Left colon (tissue), 2 donors: ENCODE data around the gene PTPRN. TPM values are rescaled to one million over a fixed set of nuclear protein-coding genes. Genes with fewer than 3 reads are reported as not detected.
A peak's percentile ranks its signal among the peaks of the same experiment; 100 is the strongest.
"Not testable (repeated sequence)": the region's sequence is repeated elsewhere in the genome, so short reads cannot be mapped to it uniquely, and the experiment has no call there.

Source experiments
- ATAC-seq: fragments of 200-7000 bp; cut with Tn5 transposase; one replicate; pipeline ENCODE4 v1.9.1; 2020; ENCODE audit warnings: mild to moderate bottlenecking, moderate library complexity
- DNase-seq, 2 donors: peaks; one replicate each; pipeline ENCODE4 v3.0.0-alpha.2; 2020
- intact Hi-C, 2 donors: fragments of 100-400 bp; cut with DNase I in 1 of 2; cut with micrococcal nuclease in 1 of 2; formaldehyde crosslinking; loops; one replicate each; pipeline versions ENCODE4 v1.11.2 to v1.14.0; 2022; cut with DNase I, micrococcal nuclease
- total RNA-seq, 2 donors: library from RNA; stranded (reverse); fragmentation: NEBNext Ultra II Directional; extraction: Animal tissue kit (Norgen Biotek cat#: 25700); gene quantifications; one replicate each; pipeline ENCODE4 v1.2.1, GENCODE V29; 2021
- donor health status: DM: no; HTN: no; CAD: no.
- donor health status: DM: yes; HTN: yes; CAD: no.

PTPRN gene
- total RNA-seq, 2 donors from 2014 or later = 1.9 to 2.3 TPM

GRCh38 chr2:219277703-219278654 lies 31.2 kb downstream of the PTPRN start:
- DNase-seq (peak; percentile 69 to 85), ATAC-seq (peak; percentile 48)
- intact Hi-C loops = no loop called here

GRCh38 chr2:219274361-219274921 lies 34.8 kb downstream of the PTPRN start:
- intact Hi-C loops = no loop called here
- DNase-seq (no peak), ATAC-seq (no peak)

DNA sequence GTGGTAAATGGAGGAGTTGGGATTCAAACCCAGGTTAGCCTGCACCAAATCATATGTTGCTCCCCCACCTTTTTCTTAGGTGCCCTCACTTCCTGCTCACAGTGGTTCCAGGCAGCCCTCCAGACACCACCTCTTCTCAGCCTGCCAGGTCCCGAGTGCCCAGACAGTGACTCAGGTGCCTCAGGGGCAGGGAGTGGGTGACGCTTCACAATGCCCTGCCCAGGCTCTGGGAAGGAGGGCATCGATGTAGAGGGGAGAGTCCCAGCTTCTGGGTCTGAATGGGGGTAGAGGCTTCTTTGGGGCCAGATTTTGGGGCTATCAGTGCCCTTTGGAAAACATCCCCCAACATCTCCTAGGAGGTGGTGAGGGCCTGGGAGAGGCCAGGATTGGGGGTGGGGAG lies 35.3 kb downstream of the PTPRN start:
- ATAC-seq (no peak), DNase-seq (no peak)
- intact Hi-C loops = no loop called here

- ATAC-seq = no peak
- intact Hi-C loops = no loop called here
- DNase-seq = no peak
These were observed 36.2 kb downstream of the PTPRN start for GRCh38 chr2:219272995-219273394.

GRCh38 chr2:219272356-219272755 lies 36.8 kb downstream of the PTPRN start:
- no peak for ATAC-seq
- no peak for DNase-seq
- intact Hi-C loops = no loop called here

DNA sequence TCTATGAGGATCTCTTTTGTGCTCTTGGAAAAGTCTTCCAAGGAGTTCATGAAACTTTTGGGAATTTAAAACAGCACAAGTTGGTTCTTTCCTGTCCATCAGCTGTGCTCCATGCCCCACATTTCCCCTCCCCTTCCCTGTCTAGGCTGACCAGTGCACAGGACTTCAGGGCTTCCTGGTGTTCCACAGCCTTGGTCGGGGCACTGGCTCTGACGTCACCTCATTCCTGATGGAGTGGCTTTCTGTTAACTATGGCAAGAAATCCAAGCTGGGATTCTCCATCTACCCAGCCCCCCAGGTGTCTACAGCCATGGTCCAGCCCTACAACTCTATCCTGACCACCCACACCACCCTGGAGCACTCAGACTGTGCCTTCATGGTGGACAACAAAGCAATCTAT lies 38.2 kb downstream of the PTPRN start:
- intact Hi-C loops = no loop called here
- no peak for DNase-seq
- no peak for ATAC-seq

- DNase-seq = no peak
- intact Hi-C loops = no loop called here
- no peak for ATAC-seq
These were observed 39.2 kb downstream of the PTPRN start for GRCh38 chr2:219270055-219270372.

DNA sequence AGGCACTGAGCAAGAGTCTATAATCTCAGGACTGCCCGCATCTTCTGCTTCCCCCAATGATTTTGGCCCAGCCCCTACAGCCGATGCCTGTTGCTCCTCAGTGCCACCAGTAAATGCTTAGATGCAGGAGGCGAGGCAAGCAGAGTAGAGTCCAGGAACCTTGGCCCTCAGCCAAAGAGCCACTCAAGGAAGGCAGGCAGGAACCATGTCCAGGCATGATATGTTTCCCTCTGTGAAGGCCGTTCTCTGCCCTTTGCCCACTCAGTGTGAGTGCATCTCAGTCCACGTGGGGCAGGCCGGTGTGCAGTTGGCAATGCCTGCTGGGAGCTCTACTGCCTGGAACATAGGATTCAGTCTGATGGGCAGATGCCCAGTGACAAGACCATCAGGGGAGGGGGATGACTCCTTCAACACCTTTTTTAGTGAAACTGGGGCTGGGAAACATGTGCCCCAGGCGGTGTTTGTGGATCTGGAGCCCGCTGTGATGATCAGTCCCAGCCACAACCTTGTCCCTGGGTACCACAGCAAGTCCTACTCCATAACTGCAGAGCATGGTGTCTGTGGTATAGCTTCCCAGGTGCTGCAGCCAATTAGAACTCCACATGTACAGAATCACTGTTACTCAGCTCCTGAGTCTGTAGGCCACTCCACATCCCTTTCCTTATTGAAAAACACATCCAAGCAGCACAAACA lies 39.7 kb downstream of the PTPRN start:
- intact Hi-C loops = no loop called here
- DNase-seq (peak; percentile 72 to 80), ATAC-seq (peak; percentile 99)

DNA sequence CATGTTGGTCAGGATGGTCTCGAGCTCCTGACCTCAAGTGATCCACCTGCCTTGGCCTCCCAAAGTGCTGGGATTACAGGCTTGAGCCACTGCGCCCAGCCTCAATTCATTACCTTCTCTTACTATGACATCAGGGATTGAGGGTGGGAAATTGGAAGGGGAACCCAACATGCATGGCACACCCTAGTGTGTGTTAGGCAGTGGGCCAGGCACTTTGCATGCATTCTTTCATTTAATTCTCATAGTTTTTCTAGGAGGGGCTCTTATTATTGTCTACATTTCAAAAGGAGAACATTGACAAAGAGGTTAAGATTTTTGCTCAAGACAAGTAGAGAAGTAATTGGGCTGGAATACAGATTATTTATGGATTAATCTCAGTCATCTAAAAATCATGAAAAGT lies 40.9 kb downstream of the PTPRN start:
- ATAC-seq (no peak), DNase-seq (no peak)
- intact Hi-C loops = no loop called here

GRCh38 chr2:219266886-219267285 lies 42.3 kb downstream of the PTPRN start:
- ATAC-seq (no peak), DNase-seq (no peak)
- intact Hi-C loops = no loop called here

GRCh38 chr2:219266232-219266631 lies 43.0 kb downstream of the PTPRN start:
- DNase-seq = no peak
- no peak for ATAC-seq
- intact Hi-C loops = no loop called here

GRCh38 chr2:219261024-219261855 lies 48.0 kb downstream of the PTPRN start:
- intact Hi-C loops = no loop called here
- DNase-seq (no peak), ATAC-seq (no peak)

DNA sequence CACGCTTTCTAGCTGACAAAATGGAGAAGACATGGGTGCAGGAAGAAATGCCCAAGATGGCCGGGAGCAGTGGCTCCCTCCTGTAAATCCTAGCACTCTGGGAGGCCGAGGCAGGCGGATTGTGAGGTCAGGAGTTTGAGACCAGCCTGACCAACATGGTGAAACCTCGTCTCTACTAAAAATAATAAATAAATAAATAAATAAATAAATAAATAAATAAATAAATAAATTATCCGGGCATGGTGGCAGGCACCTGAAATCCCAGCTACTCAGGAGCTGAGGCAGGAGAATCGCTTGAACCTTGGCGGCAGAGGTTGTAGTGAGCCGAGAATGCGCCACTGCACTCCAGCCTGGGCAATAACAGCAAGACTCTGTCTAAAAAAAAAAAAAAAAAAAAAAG lies 50.3 kb downstream of the PTPRN start:
- ATAC-seq, intact Hi-C loops, DNase-seq: not testable (repeated sequence)

DNA sequence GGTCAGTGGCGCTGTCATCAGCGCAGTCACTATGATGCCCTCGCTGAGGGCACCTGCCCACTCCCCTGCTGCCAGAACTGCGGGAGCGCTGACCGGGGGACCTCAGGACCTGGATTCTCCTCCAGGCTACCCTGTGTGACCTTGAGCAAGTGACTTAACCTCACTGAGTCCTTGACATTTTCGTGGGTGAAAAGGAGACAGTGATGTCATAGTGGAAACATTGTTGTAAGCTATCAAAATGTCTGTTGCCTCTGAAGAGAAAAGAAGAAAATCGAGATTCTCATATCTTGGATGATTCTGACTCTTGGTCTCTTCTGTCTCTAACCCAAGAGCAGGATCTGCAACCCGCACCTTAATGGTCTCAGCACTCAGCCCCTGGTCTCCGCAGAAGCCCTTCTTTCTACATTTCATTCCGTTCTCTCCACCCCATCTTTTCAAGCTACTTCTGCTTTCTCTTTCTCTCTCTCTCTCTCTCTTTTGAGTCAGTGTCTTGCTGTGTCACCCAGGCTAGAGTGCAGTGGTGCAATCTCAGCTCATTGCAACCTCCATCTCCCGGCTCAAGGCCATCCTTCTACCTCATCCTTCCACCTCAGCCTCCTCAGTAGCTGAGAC lies 54.5 kb downstream of the PTPRN start:
- no peak for DNase-seq
- ATAC-seq = peak; percentile 1
- intact Hi-C loops = no loop called here

DNA sequence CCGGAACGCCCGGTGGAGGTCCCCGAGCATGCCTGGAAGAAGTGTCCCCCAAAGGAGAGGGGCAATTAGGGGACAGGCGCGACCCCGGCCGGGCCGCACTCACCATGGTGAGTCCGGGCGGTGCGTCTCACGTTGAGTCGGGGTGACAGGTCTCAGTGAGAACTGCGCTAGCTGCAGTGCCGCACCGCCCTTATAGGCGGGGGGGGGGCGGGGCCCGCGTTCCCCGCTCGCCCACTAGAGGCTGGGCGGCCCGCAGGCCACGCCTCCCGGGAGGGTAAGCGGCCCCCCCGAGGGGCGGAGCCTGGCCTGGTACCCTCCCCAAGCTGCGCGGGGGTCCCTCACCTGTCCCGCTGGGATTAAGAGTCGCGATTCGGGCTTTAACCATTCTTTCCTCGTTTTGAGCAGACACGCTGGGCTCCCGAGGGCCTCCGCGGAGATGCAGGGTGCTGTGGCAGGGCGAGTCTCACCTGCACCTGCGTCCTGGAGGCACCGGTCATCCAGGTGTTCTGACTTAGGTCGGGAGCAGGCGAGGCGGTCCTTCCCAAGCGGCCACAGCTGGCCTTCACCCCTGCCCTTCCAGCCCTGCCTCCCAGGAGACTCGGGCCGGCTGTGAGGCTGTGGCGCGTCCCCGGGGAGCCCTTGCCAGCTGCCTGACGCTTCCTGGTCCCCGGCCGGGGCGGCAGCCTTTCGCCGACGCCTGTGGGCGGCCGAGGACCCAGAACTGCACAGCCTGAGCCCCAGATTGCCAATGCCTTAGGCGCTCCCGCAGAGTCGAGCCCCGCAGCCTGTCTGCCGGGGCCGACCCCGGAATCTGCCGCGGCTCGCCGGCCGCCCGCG lies 55.2 kb downstream of the PTPRN start, which contains the start of gene TUBA4A:
Gene TUBA4A (minus strand): TSS at position 166 of the 837 bp plus-strand sequence. CDS start 60 bp downstream, at position 106.
- ATAC-seq = peak; percentile 73
- intact Hi-C loops = no loop called here

GRCh38 chr2:219252900-219253752 lies 56.1 kb downstream of the PTPRN start, which contains the start of gene TUBA4B:
TUBA4B (plus strand) TSS chr2:219253243; CDS start chr2:219253408, 165 bp downstream.
- intact Hi-C loops = no loop called here
- ATAC-seq = peak; percentile 6
- peak; percentile 51 to 63 for DNase-seq

More for the DNA sequence above, 55.2 kb downstream of the PTPRN start, which contains the start of gene TUBA4A:
- peak; percentile 87 to 94 for DNase-seq

DNA sequence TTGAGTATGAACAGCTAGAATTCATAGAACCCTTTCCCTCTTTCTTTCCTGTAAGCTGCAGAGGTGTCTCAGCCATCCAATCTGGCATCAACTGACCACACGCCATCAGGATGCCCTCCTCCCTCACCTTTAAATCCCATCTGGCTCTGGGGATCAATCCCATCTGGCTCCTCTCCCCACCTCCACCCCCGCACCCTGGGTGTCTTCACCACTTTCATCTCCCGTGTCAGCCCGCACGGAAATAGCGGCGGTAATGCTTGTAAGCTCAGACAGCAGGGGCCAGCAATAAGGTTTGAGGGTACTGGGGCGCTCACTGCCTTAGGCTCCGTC lies 56.7 kb downstream of the PTPRN start:
- ATAC-seq (no peak), DNase-seq (peak in 1 of 2 donors; percentile 59)
- intact Hi-C loops = no loop called here
